HFFc6 (cell line): ENCODE measurements around the gene NPAT. TPM values are rescaled to one million over a fixed set of nuclear protein-coding genes. Genes with fewer than 3 reads are reported as not detected.
"Not testable (repeated sequence)": the region's sequence is repeated elsewhere in the genome, so short reads cannot be mapped to it uniquely, and the experiment has no call there.

Experiments used
- DNase-seq: peaks from one replicate; pipeline ENCODE4 v3.0.0-alpha.2; 2018
- H3K27ac Mint-ChIP-seq: 2 replicates; pipeline ENCODE4 v1.8.0; 2020; ENCODE audit warnings: mild to moderate bottlenecking, mixed read lengths
- H3K27me3 Mint-ChIP-seq: 2 replicates; pipeline ENCODE4 v1.8.0; 2021; ENCODE audit warnings: mild to moderate bottlenecking, moderate library complexity, mixed read lengths; ENCODE audit not compliant: insufficient read depth
- H3K36me3 Mint-ChIP-seq: 2 replicates; pipeline ENCODE4 v1.8.0; 2021; ENCODE audit warnings: low read depth, mixed read lengths
- H3K4me1 Mint-ChIP-seq: 2 replicates; pipeline ENCODE4 v1.8.0; 2020; ENCODE audit warnings: low read depth, mixed read lengths
- H3K4me3 Mint-ChIP-seq: 2 replicates; pipeline ENCODE4 v1.8.0; 2020; ENCODE audit warnings: mild to moderate bottlenecking, moderate library complexity, mixed read lengths
- H3K9me3 Mint-ChIP-seq: 2 replicates; pipeline ENCODE4 v1.8.0; 2020; ENCODE audit warnings: mild to moderate bottlenecking, mixed read lengths
- CTCF ChIP-seq: fragments of 200-600 bp; sonication (generic); IDR thresholded peaks from 2 replicates; pipeline ENCODE4 v1.5.0; 2021; ENCODE audit warnings: antibody characterized with exemption, mild to moderate bottlenecking
- total RNA-seq, 6 experiments: library from RNA; stranded (reverse); fragmentation: NEBNext Ultra II Directional; extraction: Animal tissue kit (Norgen Biotek cat#: 25700); gene quantifications; 2 replicates in 1 of 6; 3 replicates in 5 of 6; pipeline ENCODE4 v1.2.3, GENCODE V29; 2021

The NPAT gene
- total RNA-seq, 6 experiments from 2014 or later, result 9.3 to 12.4 (median 10.6) TPM

GRCh38 chr11:108193725-108194124 is 28.7 kb downstream of the NPAT start:
- Mint-ChIP-seq H3K27me3 (no peaks in the 10 kb centered on the region), H3K4me3 (no peak overlapping the region), H3K9me3 (no peaks in the 10 kb centered on the region), H3K27ac (no peak overlapping the region), H3K4me1 (no peaks in the 10 kb centered on the region), H3K36me3 (peaks cover 4% of the 10 kb centered on the region; the same call in 1 of the 2 replicates)
- TF ChIP-seq CTCF, result no peak
- DNase-seq, result no peak

- Mint-ChIP-seq H3K27ac (no peak overlapping the region), H3K36me3 (peaks cover 22% of the 10 kb centered on the region), H3K27me3 (no peaks in the 10 kb centered on the region), H3K4me3 (no peak overlapping the region), H3K9me3 (no peaks in the 10 kb centered on the region), H3K4me1 (no peaks in the 10 kb centered on the region)
- no peak for TF ChIP-seq CTCF
- no peak for DNase-seq
Measured at GRCh38 chr11:108177570-108177969, 44.9 kb downstream of the NPAT start.

- H3K27me3 Mint-ChIP-seq, result no peaks in the 10 kb centered on the region; the same call in 1 of the 2 replicates
- H3K4me1 Mint-ChIP-seq, result no peaks in the 10 kb centered on the region; the same call in 1 of the 2 replicates
- DNase-seq, result no peak
- H3K4me3 Mint-ChIP-seq, result peak overlapping the region; percentile 44; the same call in 1 of the 2 replicates
- no peak for TF ChIP-seq CTCF
- H3K36me3 Mint-ChIP-seq, result peaks cover 8% of the 10 kb centered on the region
- H3K27ac Mint-ChIP-seq, result peak overlapping the region; percentile 19; the same call in 1 of the 2 replicates
- no peaks in the 10 kb centered on the region for H3K9me3 Mint-ChIP-seq
Measured at GRCh38 chr11:108170184-108170583, 52.3 kb downstream of the NPAT start.

GRCh38 chr11:108167624-108168023 is 54.8 kb downstream of the NPAT start:
- Mint-ChIP-seq H3K9me3 (no peaks in the 10 kb centered on the region), H3K27ac (no peak overlapping the region), H3K36me3 (peaks cover 8% of the 10 kb centered on the region), H3K4me1 (no peaks in the 10 kb centered on the region; the same call in 1 of the 2 replicates), H3K4me3 (no peak overlapping the region), H3K27me3 (no peaks in the 10 kb centered on the region; the same call in 1 of the 2 replicates)
- no peak for DNase-seq
- TF ChIP-seq CTCF, result no peak

GRCh38 chr11:108162878-108163277 is 59.6 kb downstream of the NPAT start:
- DNase-seq, H3K9me3 Mint-ChIP-seq, H3K27ac Mint-ChIP-seq, H3K27me3 Mint-ChIP-seq, H3K4me1 Mint-ChIP-seq, H3K36me3 Mint-ChIP-seq, H3K4me3 Mint-ChIP-seq: not testable (repeated sequence)

GRCh38 chr11:108160970-108161566 is 61.4 kb downstream of the NPAT start:
- no peaks in the 10 kb centered on the region for H3K27me3 Mint-ChIP-seq
- DNase-seq, result no peak
- H3K36me3 Mint-ChIP-seq, result peaks cover 8% of the 10 kb centered on the region; the same call in 1 of the 2 replicates
- TF ChIP-seq CTCF, result no peak
- H3K27ac Mint-ChIP-seq, result no peak overlapping the region
- no peaks in the 10 kb centered on the region for H3K9me3 Mint-ChIP-seq
- no peak overlapping the region for H3K4me3 Mint-ChIP-seq
- H3K4me1 Mint-ChIP-seq, result no peaks in the 10 kb centered on the region
